ENCODE data around the gene L3MBTL2.

- TF ChIP-seq CTCF (IDR thresholded peaks at IDR 0.05; ENCODE audit: insufficient read depth, low read length, poor library complexity, severe bottlenecking) (no peak), EZH2phosphoT487 (conservative IDR thresholded peaks at IDR 0.05; ENCODE audit: low read length) (no peak)
Observed at GRCh38 chr22:41280065-41280464, 75.0 kb downstream of the L3MBTL2 start.
